NCI-H1417 treated with DMSO at 0.1 percent for 48 hours (cell line): ENCODE results near the gene SLC25A48.

Experiments
- DNase-seq: peaks from one replicate; lab custom pipeline; 2025; lab: John Stamatoyannopoulos, UW

Gene SLC25A48, protein sequence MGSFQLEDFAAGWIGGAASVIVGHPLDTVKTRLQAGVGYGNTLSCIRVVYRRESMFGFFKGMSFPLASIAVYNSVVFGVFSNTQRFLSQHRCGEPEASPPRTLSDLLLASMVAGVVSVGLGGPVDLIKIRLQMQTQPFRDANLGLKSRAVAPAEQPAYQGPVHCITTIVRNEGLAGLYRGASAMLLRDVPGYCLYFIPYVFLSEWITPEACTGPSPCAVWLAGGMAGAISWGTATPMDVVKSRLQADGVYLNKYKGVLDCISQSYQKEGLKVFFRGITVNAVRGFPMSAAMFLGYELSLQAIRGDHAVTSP

DNA sequence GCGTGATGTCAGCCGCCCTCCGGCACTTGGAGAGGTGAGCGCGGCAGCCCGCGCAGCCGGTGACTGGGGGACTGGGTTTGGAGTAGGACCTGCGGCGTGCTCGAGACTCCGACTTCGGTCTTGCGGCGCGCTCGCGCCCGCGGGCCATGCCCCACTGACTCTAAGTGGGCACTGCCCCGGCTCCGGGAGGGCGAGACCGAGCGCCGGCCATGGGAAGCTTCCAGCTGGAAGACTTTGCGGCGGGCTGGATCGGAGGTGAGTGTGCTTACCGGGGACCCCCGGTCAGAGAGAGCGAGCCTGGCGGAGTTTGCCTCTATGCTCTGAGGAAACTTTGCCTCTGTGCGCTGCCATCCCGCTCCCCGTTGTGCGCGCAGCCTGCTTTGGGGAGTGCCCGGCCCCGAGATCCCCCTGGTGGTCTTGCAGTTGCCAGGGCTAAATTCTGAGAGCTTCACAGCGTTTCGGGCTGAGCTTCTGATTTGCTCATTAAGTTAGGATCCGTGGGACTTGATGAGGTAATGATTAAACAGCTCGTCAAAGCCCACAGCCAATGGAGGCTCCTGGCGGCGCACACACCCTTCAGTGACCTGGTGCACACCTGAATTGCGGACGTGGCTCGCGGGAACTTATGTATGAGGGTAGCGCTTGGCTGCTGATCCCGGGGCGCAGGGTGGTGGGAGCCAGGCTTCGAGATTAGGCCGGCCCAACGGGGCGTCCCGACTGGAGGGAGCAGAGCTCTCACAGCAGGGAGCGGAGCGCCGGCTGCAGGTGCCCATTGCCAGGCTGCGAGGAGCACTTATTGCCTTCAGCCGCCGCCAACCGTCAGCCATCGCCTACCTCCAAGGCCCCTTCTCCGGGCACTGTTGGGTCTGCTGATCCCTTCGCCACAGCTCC is at the start of gene SLC25A48:
TSS of gene SLC25A48 (plus strand) at position 25 of the 891 bp plus-strand sequence. CDS start at position 210, 185 bp downstream.
- no peak for DNase-seq

- DNase-seq, result no peak
Measured at GRCh38 chr5:135800656-135801055, 33.8 kb upstream of the SLC25A48 start.

GRCh38 chr5:135810188-135810943 is 24.1 kb upstream of the SLC25A48 start:
- DNase-seq, result no peak

DNA sequence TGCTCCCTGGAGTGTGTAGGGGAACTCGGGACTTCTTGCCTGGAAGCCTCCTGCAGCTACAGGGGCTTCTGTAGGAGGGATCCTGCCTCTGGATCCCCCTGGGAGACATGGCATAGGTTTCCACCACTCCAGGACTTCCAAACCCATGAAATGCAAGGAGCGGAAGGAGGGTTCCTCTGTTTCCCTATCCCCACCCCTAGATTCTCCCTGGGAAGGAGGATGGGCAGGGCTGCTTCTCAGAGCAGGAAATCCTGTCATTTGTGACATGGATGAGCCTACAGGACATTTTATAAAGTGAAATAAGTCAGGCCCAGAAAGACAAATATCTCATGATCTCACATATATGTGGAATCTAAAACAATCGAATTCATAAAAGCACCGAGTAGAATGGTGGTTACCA is 23.5 kb upstream of the SLC25A48 start:
- no peak for DNase-seq

DNA sequence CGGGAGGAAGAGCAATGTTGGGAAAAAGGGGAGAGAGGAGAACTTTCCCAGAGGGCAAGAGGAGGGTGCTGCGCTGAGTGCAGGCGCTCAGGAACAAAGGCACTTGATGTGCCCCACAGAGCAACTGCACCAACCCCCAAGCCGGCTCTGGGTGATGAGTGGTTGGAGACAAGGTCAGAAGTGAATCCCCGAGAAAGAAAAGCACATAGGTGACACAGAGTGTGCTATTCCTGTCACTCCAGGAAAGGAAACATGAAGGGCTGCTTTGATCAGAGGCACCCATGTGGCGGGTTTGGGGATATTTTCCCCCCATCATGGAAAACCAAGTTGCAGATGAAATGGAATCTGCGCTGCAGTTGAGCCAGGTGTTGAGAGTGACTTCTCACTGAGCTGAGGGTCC is 20.7 kb upstream of the SLC25A48 start:
- no peak for DNase-seq

GRCh38 chr5:135814316-135814715 is 20.1 kb upstream of the SLC25A48 start:
- DNase-seq, result no peak

DNA sequence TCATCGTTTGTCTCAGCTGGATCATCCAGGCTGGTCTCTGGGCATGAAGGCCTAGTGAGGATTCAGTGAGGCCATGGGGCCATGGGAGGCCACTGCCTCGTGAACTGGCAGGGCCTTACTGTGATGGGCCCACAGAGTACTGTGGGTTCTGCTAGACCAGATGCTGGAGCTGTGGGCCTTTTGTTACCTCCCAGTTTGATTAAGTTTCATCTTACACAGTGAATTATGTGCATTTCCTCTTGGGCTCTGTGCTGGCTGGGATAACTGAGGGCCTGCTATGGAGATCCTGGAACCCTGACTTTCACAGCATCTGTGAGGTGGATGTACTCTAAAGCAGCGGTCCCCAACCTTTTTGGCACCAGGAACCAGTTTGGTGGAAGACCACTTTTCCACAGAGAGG is 19.7 kb upstream of the SLC25A48 start:
- no peak for DNase-seq

- DNase-seq, result no peak
Measured at GRCh38 chr5:135821061-135821801, 13.2 kb upstream of the SLC25A48 start.

GRCh38 chr5:135821802-135822201 is 12.7 kb upstream of the SLC25A48 start:
- DNase-seq, result no peak

- no peak for DNase-seq
Measured at GRCh38 chr5:135822286-135822685, 12.2 kb upstream of the SLC25A48 start.

GRCh38 chr5:135822959-135823358 is 11.5 kb upstream of the SLC25A48 start:
- no peak for DNase-seq

GRCh38 chr5:135823881-135824280 is 10.6 kb upstream of the SLC25A48 start:
- DNase-seq, result no peak

DNA sequence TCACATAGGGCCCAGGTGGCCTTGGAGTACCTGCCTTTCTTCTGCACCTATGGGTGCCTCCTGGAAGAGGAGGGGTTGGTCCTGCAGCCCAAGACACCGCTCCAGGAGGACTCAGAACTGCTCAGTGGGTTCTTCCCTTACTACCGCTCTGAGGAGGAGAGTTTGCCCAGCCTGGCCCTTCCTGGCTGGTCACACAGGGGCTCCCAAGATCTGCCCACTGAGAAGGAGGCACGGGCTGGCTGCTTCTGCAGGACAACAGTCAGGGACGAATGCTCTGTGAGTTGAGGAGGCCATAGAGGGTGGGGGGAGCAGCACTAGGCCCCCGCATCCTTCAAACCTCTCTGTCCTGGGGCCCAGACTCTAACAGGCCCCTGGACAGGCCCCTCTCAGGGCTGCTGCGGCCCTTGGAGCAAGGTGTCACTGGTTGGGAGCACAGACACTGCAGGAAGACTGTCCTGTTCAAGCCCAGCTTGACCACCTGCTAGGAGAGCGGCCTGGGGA is 9.9 kb upstream of the SLC25A48 start:
- DNase-seq, result no peak

- DNase-seq, result no peak
Measured at GRCh38 chr5:135825373-135826220, 8.9 kb upstream of the SLC25A48 start.

GRCh38 chr5:135826221-135826525 is 8.3 kb upstream of the SLC25A48 start:
- DNase-seq, result no peak

DNA sequence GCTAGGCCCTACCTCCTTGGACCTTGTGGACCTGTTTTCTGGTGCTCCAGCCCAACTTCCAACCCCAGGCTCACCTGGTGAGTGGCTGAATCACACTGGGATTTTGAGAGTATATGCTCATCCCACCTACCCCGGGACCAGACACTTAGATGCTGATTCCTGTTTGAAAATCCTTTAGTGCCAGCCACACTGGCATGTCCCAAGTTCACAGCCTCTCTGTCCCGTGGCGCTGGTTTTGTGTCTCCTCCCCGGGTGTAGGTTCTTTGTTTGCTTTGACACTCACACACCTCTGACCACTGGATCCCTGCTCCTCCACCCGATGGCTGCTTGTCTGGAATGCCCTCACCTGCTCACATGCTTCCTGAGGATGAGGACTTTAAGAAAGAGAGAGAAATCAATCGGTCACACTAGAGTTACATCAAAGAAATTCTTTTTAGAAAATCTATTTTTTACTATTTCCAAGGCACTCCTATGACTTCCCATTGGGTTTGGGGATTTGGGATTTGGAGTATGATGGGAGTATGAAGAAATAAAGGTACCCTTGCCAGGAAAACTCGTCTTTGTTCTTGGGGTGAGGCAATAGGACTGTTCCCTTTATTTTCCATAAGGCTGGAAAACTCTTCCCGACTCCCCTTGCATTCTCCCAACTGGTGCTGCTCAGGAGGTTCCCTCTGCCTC is 7.3 kb upstream of the SLC25A48 start:
- DNase-seq, result no peak

DNA sequence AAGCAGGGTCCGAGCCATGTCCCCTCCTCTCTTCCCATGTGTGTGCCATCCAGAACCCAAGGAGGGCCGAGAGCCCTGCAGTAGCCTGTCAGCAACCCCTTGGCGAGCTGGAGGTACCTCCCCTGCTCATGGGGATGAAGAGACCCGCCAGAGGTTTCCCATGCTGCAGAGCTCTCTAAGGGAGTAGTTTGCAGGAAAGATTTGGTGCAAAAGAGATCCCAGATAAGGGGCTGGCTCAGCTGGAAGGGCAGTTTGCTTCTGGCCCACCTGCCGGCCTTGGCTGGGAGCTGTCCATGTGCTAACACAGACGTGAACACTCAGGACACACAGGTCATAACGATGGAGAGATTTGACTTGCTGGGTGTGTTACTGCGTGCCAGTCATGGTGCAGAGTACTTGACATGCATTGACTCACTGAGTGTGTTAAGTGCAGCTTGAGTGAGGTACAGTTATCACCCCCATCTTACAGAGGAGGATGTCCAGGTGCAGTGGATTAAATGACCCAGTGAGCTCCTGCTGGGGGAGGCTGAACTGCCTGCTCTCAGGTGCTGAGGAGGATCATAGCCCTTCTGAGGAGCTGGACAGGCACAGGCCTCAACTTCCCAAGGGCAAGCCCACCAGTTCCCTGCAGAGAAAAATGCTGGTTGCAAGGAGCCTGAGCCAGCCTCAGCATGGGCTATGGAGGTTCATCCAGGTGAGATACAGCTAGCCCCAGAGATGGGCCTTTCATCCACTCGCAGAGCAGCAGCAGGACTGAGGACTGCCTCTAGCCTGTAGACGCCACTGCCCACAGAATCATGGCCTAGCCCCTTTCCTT is 6.3 kb upstream of the SLC25A48 start:
- DNase-seq, result no peak

GRCh38 chr5:135828782-135829127 is 5.7 kb upstream of the SLC25A48 start:
- DNase-seq, result no peak

DNA sequence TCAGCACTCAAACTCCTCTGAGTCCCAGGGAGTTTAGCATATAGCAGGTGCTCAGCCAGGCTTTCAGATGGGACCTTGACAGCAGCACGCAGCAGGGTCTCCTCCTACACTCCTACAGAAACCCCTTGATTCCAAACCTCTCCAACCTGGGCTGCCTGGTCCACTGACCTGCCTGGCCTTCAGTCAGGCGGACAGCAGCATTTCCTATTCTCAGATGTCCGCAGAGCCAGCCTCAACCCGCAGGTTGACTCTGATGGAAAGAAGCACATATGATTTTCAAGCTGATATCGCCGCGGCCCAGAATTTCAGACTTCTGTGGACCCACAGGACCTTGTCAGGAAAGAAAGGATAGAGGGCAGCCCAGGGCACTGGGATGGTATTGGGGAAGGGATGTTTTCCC is 5.3 kb upstream of the SLC25A48 start:
- DNase-seq, result no peak
